ENCODE data around the gene SFT2D1. TPM values are rescaled to one million over a fixed set of nuclear protein-coding genes. Genes with fewer than 3 reads are reported as not detected.

Gene SFT2D1
- total RNA-seq, 1 donor from 2014 or later: 19.3 TPM

DNA sequence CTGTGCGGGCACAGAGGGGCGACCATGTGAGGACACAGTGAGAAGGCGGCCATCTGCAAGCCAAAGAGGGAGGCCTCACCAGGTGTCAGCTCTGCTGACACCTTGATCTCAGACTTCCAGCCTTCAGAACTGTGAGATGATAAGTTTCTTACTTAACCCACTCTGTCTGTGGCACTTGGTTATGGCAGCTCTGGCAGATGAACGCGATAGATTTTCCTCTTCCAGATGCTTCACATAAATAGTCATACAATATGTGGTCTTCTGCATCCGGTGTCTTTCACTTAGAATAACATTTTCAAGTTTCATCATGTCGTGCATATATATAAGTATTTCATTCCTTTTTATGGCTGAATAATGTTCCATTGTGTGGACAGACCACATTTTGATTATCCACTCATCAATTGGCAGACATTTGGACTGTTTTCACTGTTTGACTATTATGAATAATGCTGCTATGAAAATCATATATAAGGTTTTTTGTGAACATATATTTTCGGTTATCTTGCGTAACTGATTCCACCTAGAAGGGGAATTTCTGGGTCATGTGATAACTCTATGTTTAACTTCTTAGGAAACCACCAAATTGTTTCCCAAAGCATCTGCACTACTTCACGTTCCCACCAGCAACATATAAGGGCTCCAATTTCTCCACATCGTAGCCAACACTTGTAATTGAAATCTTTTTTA is 64.3 kb downstream of the SFT2D1 start:
- intact Hi-C loops (cut with micrococcal nuclease): loop anchor here (5.0 kb wide), 1 partner anchor 124 kb away; no protein-coding TSS in a partner anchor
- Histone ChIP-seq H3K27ac (replicated peaks) (no peak overlapping the region), H3K27me3 (ENCODE audit: low read depth) (peaks cover 65% of the 10 kb centered on the region), H3K36me3 (no peaks in the 10 kb centered on the region), H3K4me1 (no peaks in the 10 kb centered on the region), H3K9me3 (replicated peaks) (no peaks in the 10 kb centered on the region), H3K4me3 (no peak overlapping the region)
- no peak for TF ChIP-seq CTCF (IDR thresholded peaks at IDR 0.05; ENCODE audit: borderline replicate concordance)
- DNase-seq: no peak

GRCh38 chr6:166277018-166277417 is 65.3 kb downstream of the SFT2D1 start:
- no peak overlapping the region for H3K27ac ChIP-seq (replicated peaks)
- no peak for DNase-seq
- H3K27me3 ChIP-seq (ENCODE audit: low read depth): peaks cover 60% of the 10 kb centered on the region
- no peak overlapping the region for H3K4me3 ChIP-seq
- no peaks in the 10 kb centered on the region for H3K4me1 ChIP-seq
- H3K9me3 ChIP-seq (replicated peaks): no peaks in the 10 kb centered on the region
- intact Hi-C loops (cut with micrococcal nuclease): loop anchor here (5.0 kb wide), 1 partner anchor 125 kb away; no protein-coding TSS in a partner anchor
- TF ChIP-seq CTCF (IDR thresholded peaks at IDR 0.05; ENCODE audit: borderline replicate concordance): no peak
- H3K36me3 ChIP-seq: no peaks in the 10 kb centered on the region

DNA sequence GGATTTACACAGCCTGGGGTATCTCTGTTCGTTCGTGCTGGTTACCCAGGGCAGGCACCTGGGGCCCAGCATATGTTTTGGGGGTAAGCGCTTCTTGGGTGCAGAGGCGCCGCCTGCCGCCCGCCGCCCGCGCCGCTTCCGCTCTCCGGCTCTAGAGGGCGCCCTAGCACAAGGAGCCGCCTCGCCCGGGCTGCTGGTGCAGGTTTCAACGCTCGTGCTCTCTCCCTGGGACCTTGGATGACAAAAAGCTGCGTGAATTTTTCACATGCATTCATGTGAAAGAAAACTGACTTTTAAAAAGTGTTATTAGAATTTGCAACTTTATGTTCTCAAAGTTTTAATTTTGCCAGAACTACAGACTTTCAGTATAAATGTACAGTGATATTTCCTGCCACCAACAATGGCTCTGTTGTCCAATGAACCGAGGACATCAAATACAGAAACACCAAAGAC is 66.6 kb downstream of the SFT2D1 start:
- Histone ChIP-seq H3K9me3 (replicated peaks) (no peaks in the 10 kb centered on the region), H3K36me3 (no peaks in the 10 kb centered on the region), H3K27me3 (ENCODE audit: low read depth) (peaks cover 60% of the 10 kb centered on the region), H3K4me1 (no peaks in the 10 kb centered on the region), H3K4me3 (no peak overlapping the region), H3K27ac (replicated peaks) (no peak overlapping the region)
- intact Hi-C loops (cut with micrococcal nuclease): loop anchor here (5.0 kb wide), 1 partner anchor 127 kb away; no protein-coding TSS in a partner anchor
- TF ChIP-seq CTCF (IDR thresholded peaks at IDR 0.05; ENCODE audit: borderline replicate concordance): peak; percentile 99
- peak; percentile 69 for DNase-seq

GRCh38 chr6:166274739-166275370 is 67.5 kb downstream of the SFT2D1 start:
- peaks cover 60% of the 10 kb centered on the region for H3K27me3 ChIP-seq (ENCODE audit: low read depth)
- H3K27ac ChIP-seq (replicated peaks): no peak overlapping the region
- no peak for TF ChIP-seq CTCF (IDR thresholded peaks at IDR 0.05; ENCODE audit: borderline replicate concordance)
- H3K36me3 ChIP-seq: no peaks in the 10 kb centered on the region
- intact Hi-C loops (cut with micrococcal nuclease): loop anchor here (5.0 kb wide), 1 partner anchor 127 kb away; no protein-coding TSS in a partner anchor
- no peak for DNase-seq
- no peak overlapping the region for H3K4me3 ChIP-seq
- no peaks in the 10 kb centered on the region for H3K9me3 ChIP-seq (replicated peaks)
- no peaks in the 10 kb centered on the region for H3K4me1 ChIP-seq

GRCh38 chr6:166274163-166274562 is 68.2 kb downstream of the SFT2D1 start:
- no peak for DNase-seq
- no peak for TF ChIP-seq CTCF (IDR thresholded peaks at IDR 0.05; ENCODE audit: borderline replicate concordance)
- Histone ChIP-seq H3K4me1 (no peaks in the 10 kb centered on the region), H3K36me3 (no peaks in the 10 kb centered on the region), H3K27ac (replicated peaks) (no peak overlapping the region), H3K4me3 (no peak overlapping the region), H3K9me3 (replicated peaks) (no peaks in the 10 kb centered on the region), H3K27me3 (ENCODE audit: low read depth) (peaks cover 67% of the 10 kb centered on the region)
- intact Hi-C loops (cut with micrococcal nuclease): no loop called here

All from left ventricle myocardium inferior (tissue), 1 donor.